Activated effector memory CD4-positive, alpha-beta T cell treated with Interleukin-2 at 50 U/mL for 16 hours (primary cell): ENCODE measurements around the gene COL6A1.

ENCODE experiments used
- DNase-seq: peaks from one replicate; pipeline ENCODE4 v3.0.0-alpha.2; 2020

Gene COL6A1

GRCh38 chr21:46050668-46051378 lies 69.3 kb downstream of the COL6A1 start:
- no peak for DNase-seq

GRCh38 chr21:46051379-46051770 lies 69.8 kb downstream of the COL6A1 start:
- DNase-seq = no peak

DNA sequence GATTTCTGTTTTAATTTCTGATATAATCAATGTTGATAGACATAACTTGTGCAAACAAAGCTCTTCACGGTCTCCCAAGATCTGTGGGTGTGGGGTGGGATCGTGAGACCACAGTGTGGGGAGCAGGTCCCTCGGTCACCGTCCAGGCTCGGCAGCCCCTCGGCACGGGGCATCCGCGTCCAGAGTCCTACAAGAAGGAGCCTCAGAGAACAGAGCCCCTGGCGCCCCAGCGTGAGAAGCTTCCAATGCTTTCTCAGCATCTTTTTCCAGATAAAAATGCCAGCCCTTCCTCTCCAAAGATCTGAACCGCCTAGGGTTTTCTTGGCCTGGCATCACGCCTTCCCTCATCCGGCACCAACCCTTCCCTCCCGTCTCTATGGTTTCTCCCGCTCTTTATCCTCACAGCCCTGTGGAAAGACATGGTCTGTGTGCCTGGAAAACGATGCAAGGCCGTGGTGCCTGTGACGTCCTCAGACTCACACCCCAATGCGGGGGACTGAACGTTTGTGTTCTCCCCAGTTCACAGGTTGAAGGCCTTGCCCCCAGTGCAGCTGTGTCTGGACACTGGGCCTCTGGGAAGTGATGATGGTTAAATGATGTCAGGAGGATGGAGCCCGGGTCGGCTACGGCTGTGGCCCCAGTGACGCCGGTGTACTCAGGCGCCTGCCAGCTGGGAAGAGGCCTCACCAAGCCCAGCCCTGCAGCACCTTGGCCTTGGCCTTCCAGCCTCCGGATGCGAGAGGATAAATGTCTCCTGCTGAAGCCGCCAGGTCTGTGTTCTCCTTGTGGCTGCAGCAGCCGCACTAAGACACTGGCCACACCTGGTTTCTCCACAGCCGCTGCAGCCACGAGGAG lies 70.5 kb downstream of the COL6A1 start:
- no peak for DNase-seq

DNA sequence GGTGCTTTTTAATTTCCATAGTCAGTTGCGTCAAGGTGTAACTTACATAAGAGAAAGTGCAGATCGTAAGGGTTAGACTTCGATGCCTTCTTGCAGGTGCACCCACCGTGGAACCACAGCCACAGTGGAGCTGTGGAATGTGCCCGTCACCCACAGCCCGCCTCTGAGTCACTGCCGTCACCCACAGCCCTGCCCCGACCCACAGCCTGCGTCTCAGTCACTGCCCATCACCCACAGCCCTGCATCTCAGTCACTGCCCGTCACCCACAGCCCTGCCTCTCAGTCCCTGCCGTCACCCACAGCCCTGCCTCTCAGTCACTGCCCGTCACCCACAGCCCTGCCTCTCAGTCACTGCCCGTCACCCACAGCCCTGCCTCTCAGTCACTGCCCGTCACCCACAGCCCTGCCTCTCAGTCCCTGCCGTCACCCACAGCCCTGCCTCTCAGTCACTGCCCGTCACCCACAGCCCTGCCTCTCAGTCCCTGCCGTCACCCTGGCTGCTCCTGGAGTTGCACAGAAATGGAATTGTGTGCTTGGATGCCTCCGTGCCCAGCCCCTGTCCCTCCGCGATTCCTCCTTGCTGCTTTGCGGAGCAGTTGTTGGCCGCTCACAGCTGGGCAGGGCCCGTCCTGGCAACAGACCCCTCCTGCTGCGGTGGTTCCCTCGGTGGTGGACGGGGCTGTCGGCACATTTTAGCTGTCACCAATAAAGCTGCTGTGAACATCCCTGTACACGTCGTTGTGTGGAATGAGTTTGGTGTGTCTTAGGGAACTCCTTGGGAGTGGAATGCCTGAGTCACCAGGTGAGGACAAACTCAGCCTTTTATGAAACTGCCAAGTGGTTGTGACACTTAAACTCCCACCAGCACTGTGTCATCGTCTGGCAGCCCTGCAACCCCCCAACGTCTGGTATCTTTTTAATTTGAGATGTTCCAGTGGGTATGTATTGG lies 71.4 kb downstream of the COL6A1 start:
- DNase-seq = no peak

- DNase-seq = no peak
Measured at GRCh38 chr21:46054031-46054430, 72.5 kb downstream of the COL6A1 start.

- no peak for DNase-seq
Measured at GRCh38 chr21:46054451-46054881, 72.9 kb downstream of the COL6A1 start.
